ENCODE data around the gene BASP1.

BASP1 gene

DNA sequence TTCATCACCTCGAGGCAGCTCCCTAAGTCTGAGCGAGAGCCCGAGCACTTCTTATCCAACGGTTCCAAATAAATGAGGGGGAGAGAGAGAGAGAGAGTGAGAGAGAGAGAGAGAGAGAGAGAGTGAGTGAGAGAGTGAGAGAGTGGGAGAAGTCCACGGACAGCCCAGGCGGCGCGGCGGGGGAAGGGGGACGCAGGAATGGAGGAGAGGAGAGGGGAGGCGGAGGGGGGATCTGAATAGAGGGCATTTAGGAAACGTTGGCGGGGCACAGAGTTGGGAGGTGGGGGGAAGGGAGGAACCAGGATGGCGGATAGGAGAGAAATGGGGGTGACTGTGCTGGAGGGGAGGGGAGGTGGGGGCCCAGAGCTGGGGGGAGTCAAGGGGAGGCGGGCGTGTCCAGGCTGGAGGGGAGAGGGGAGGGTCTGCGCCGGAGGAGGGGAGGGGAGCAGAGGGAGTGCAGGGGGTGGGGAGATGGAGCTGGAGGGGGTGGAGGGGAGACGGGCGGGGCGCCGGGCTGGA, 398 bp upstream of the BASP1 start:
- H3K27ac ChIP-seq (ENCODE audit: low read length) = no peak overlapping the region
- H3K4me3 ChIP-seq (ENCODE audit: low read length) = peak overlapping the region; percentile 70
- H3K9ac ChIP-seq (ENCODE audit: low read length) = peak overlapping the region; percentile 39
- no peaks in the 10 kb centered on the region for H3K27me3 ChIP-seq (ENCODE audit: control insufficient read depth, insufficient read depth, low read length)
- H3K9me3 ChIP-seq (ENCODE audit: control insufficient read depth, low read depth, low read length) = no peaks in the 10 kb centered on the region
- H3K36me3 ChIP-seq (ENCODE audit: control insufficient read depth, low read depth, low read length) = no peaks in the 10 kb centered on the region
- peaks cover 39% of the 10 kb centered on the region for H3K4me1 ChIP-seq (ENCODE audit: control insufficient read depth, low read depth, low read length)

DNA sequence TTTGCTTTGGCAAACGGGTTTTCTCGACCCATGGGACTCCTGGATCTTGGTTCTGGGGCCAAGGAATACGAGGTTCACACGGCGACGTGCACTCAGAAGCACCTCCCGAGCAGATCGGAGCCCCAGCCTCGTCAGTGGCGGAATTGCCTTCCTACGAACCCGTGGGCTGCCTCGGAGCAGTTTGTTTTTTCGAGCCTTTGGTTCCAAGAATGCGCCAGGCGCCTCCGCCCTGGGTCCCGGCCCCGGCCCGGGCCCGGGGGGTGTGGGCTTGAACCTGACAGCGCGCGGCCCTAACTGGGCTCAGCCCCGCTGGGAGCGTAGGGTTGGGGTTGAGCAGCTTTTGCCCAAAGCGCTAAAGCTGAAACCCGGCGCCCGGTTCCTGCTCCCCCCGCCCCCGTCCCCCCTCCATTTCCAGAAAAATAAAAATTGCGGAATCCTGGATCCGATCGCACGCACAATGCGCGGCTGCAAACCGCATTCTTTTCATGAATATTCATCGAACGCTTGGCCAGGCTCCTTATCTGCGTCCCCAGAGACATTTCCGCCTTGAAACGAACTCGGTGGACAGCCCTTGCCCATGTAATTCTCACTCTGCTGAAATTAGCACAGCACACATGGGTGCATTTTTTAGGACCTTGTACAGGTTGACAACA, 1.0 kb downstream of the BASP1 start:
- no peaks in the 10 kb centered on the region for H3K9me3 ChIP-seq (ENCODE audit: control insufficient read depth, low read depth, low read length)
- H3K4me1 ChIP-seq (ENCODE audit: control insufficient read depth, low read depth, low read length) = peaks cover 48% of the 10 kb centered on the region
- H3K27me3 ChIP-seq (ENCODE audit: control insufficient read depth, insufficient read depth, low read length) = no peaks in the 10 kb centered on the region
- H3K27ac ChIP-seq (ENCODE audit: low read length) = peak overlapping the region; percentile 69
- no peaks in the 10 kb centered on the region for H3K36me3 ChIP-seq (ENCODE audit: control insufficient read depth, low read depth, low read length)
- peak overlapping the region; percentile 91 for H3K9ac ChIP-seq (ENCODE audit: low read length)
- H3K4me3 ChIP-seq (ENCODE audit: low read length) = peak overlapping the region; percentile 98

GRCh38 chr5:17219006-17219422, 1.6 kb downstream of the BASP1 start:
- Histone ChIP-seq H3K27me3 (ENCODE audit: control insufficient read depth, insufficient read depth, low read length) (no peaks in the 10 kb centered on the region), H3K9me3 (ENCODE audit: control insufficient read depth, low read depth, low read length) (no peaks in the 10 kb centered on the region), H3K36me3 (ENCODE audit: control insufficient read depth, low read depth, low read length) (no peaks in the 10 kb centered on the region), H3K27ac (ENCODE audit: low read length) (peak overlapping the region; percentile 69), H3K4me3 (ENCODE audit: low read length) (peak overlapping the region; percentile 98), H3K9ac (ENCODE audit: low read length) (peak overlapping the region; percentile 91), H3K4me1 (ENCODE audit: control insufficient read depth, low read depth, low read length) (peaks cover 48% of the 10 kb centered on the region)

GRCh38 chr5:17219469-17219868, 2.0 kb downstream of the BASP1 start:
- H3K9me3 ChIP-seq (ENCODE audit: control insufficient read depth, low read depth, low read length) = no peaks in the 10 kb centered on the region
- peak overlapping the region; percentile 6 for H3K27ac ChIP-seq (ENCODE audit: low read length)
- peak overlapping the region; percentile 91 for H3K9ac ChIP-seq (ENCODE audit: low read length)
- H3K36me3 ChIP-seq (ENCODE audit: control insufficient read depth, low read depth, low read length) = no peaks in the 10 kb centered on the region
- H3K4me1 ChIP-seq (ENCODE audit: control insufficient read depth, low read depth, low read length) = peaks cover 48% of the 10 kb centered on the region
- peak overlapping the region; percentile 98 for H3K4me3 ChIP-seq (ENCODE audit: low read length)
- no peaks in the 10 kb centered on the region for H3K27me3 ChIP-seq (ENCODE audit: control insufficient read depth, insufficient read depth, low read length)

DNA sequence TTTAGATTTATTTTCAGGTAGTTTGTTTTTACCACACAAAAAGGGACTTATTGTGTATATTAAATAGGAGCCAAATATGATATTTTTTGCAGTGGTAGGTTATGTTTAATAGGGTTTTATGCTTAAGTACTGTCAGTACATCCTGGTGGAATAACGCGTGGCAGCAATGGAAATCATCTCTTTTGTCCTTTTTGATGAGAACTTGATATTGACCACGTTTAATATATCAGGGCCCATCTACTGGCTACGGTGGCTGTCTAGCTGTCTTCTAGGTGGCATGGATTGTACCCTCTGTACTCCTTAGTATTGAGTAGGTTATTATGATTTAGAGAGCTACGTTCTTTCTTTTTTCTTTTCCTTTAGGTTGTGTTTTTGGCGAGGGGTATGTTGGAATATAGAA, 2.6 kb downstream of the BASP1 start:
- H3K36me3 ChIP-seq (ENCODE audit: control insufficient read depth, low read depth, low read length) = peaks cover 2% of the 10 kb centered on the region
- no peak overlapping the region for H3K27ac ChIP-seq (ENCODE audit: low read length)
- no peak overlapping the region for H3K9ac ChIP-seq (ENCODE audit: low read length)
- peaks cover 54% of the 10 kb centered on the region for H3K4me1 ChIP-seq (ENCODE audit: control insufficient read depth, low read depth, low read length)
- H3K27me3 ChIP-seq (ENCODE audit: control insufficient read depth, insufficient read depth, low read length) = no peaks in the 10 kb centered on the region
- no peak overlapping the region for H3K4me3 ChIP-seq (ENCODE audit: low read length)
- H3K9me3 ChIP-seq (ENCODE audit: control insufficient read depth, low read depth, low read length) = no peaks in the 10 kb centered on the region

DNA sequence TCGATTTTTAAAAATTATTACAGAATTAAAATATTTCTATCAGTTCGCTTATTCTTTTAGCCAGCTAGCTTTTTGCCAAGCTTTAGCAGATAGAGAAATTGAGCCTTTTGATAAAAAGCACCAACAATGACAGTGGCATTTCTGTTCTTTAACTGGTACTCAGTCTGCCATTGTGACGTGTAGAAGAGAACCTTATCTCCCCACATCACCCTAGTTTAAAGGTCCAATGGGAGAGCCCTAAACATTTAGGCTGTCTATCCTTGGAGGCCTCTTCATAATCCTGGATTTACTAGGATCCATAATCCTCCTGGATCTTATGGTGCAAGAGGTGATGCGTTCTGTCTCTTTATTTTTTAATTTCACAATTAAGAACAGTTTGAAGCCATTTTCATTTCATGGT, 3.0 kb downstream of the BASP1 start:
- H3K36me3 ChIP-seq (ENCODE audit: control insufficient read depth, low read depth, low read length) = peaks cover 2% of the 10 kb centered on the region
- H3K27ac ChIP-seq (ENCODE audit: low read length) = no peak overlapping the region
- peaks cover 58% of the 10 kb centered on the region for H3K4me1 ChIP-seq (ENCODE audit: control insufficient read depth, low read depth, low read length)
- H3K9me3 ChIP-seq (ENCODE audit: control insufficient read depth, low read depth, low read length) = no peaks in the 10 kb centered on the region
- H3K27me3 ChIP-seq (ENCODE audit: control insufficient read depth, insufficient read depth, low read length) = no peaks in the 10 kb centered on the region
- no peak overlapping the region for H3K9ac ChIP-seq (ENCODE audit: low read length)
- no peak overlapping the region for H3K4me3 ChIP-seq (ENCODE audit: low read length)

- H3K27me3 ChIP-seq (ENCODE audit: control insufficient read depth, insufficient read depth, low read length) = no peaks in the 10 kb centered on the region
- no peak overlapping the region for H3K27ac ChIP-seq (ENCODE audit: low read length)
- no peak overlapping the region for H3K4me3 ChIP-seq (ENCODE audit: low read length)
- H3K9ac ChIP-seq (ENCODE audit: low read length) = no peak overlapping the region
- peaks cover 2% of the 10 kb centered on the region for H3K36me3 ChIP-seq (ENCODE audit: control insufficient read depth, low read depth, low read length)
- H3K4me1 ChIP-seq (ENCODE audit: control insufficient read depth, low read depth, low read length) = peaks cover 59% of the 10 kb centered on the region
- H3K9me3 ChIP-seq (ENCODE audit: control insufficient read depth, low read depth, low read length) = no peaks in the 10 kb centered on the region
These were observed 4.6 kb downstream of the BASP1 start for GRCh38 chr5:17221843-17222636.

DNA sequence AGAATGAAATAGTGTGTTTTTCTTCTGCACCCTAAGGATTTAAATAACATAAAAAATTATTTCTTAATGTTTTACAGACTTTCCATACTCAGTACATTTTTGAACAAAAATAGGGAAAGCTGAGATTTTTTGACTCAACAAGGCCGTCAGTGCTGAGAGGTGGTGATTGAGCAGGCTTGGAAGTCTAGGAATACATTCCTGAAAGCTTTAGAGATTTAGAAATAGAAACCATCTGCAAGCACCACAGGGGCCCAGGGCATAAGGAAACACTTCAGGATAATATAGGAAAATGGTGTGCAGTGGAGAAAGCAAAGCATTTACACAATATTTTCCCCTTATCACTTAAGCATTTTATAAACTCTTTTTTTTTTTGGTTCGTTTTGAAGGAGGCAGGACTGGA, 5.2 kb downstream of the BASP1 start:
- H3K4me3 ChIP-seq (ENCODE audit: low read length) = peak overlapping the region; percentile 15
- peaks cover 2% of the 10 kb centered on the region for H3K36me3 ChIP-seq (ENCODE audit: control insufficient read depth, low read depth, low read length)
- peaks cover 59% of the 10 kb centered on the region for H3K4me1 ChIP-seq (ENCODE audit: control insufficient read depth, low read depth, low read length)
- no peak overlapping the region for H3K27ac ChIP-seq (ENCODE audit: low read length)
- no peaks in the 10 kb centered on the region for H3K27me3 ChIP-seq (ENCODE audit: control insufficient read depth, insufficient read depth, low read length)
- no peaks in the 10 kb centered on the region for H3K9me3 ChIP-seq (ENCODE audit: control insufficient read depth, low read depth, low read length)
- no peak overlapping the region for H3K9ac ChIP-seq (ENCODE audit: low read length)

GRCh38 chr5:17223367-17224185, 6.1 kb downstream of the BASP1 start:
- peak overlapping the region; percentile 11 for H3K27ac ChIP-seq (ENCODE audit: low read length)

DNA sequence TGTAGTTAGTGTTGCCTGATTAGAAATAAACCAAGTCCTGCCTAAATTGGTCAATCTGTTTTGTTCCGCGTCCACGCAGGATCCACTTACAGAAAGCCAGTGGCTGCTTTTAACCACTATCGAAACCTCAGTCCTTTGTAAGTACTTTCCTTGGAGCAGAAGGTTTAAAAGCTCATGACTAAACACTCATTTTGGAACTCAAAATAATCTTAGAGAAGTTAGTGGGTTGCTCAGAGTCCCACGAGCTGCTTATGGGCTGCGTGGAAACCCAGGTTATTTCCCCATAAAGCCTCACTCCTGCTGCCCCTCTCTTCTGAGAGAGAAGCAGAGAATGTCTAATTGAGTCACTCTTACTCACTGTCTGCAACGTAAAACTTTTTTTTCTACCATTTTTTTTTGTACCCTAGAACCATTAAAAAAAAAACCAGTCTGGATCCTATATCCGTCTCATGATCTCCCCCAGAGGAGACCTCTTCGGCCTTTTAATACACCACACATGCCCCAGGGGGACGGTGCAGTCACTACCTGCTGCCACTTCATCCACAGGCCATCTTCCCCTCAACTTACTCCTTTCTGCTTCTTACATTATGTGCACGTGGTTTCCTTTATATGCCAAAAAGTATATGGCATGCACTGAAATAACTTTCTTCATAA, 7.6 kb downstream of the BASP1 start:
- H3K27ac ChIP-seq (ENCODE audit: low read length) = no peak overlapping the region
- H3K4me3 ChIP-seq (ENCODE audit: low read length) = no peak overlapping the region
- no peaks in the 10 kb centered on the region for H3K9me3 ChIP-seq (ENCODE audit: control insufficient read depth, low read depth, low read length)
- H3K9ac ChIP-seq (ENCODE audit: low read length) = no peak overlapping the region
- no peaks in the 10 kb centered on the region for H3K27me3 ChIP-seq (ENCODE audit: control insufficient read depth, insufficient read depth, low read length)
- peaks cover 54% of the 10 kb centered on the region for H3K4me1 ChIP-seq (ENCODE audit: control insufficient read depth, low read depth, low read length)
- peaks cover 2% of the 10 kb centered on the region for H3K36me3 ChIP-seq (ENCODE audit: control insufficient read depth, low read depth, low read length)

More at GRCh38 chr5:17223367-17224185, 6.1 kb downstream of the BASP1 start:
- no peaks in the 10 kb centered on the region for H3K27me3 ChIP-seq (ENCODE audit: control insufficient read depth, insufficient read depth, low read length)
- no peak overlapping the region for H3K9ac ChIP-seq (ENCODE audit: low read length)
- peaks cover 61% of the 10 kb centered on the region for H3K4me1 ChIP-seq (ENCODE audit: control insufficient read depth, low read depth, low read length)
- peak overlapping the region; percentile 15 for H3K4me3 ChIP-seq (ENCODE audit: low read length)
- H3K9me3 ChIP-seq (ENCODE audit: control insufficient read depth, low read depth, low read length) = no peaks in the 10 kb centered on the region
- peaks cover 2% of the 10 kb centered on the region for H3K36me3 ChIP-seq (ENCODE audit: control insufficient read depth, low read depth, low read length)

GRCh38 chr5:17225520-17225919, 8.1 kb downstream of the BASP1 start:
- Histone ChIP-seq H3K27me3 (ENCODE audit: control insufficient read depth, insufficient read depth, low read length) (no peaks in the 10 kb centered on the region), H3K9me3 (ENCODE audit: control insufficient read depth, low read depth, low read length) (no peaks in the 10 kb centered on the region), H3K4me1 (ENCODE audit: control insufficient read depth, low read depth, low read length) (peaks cover 52% of the 10 kb centered on the region), H3K9ac (ENCODE audit: low read length) (no peak overlapping the region), H3K27ac (ENCODE audit: low read length) (no peak overlapping the region), H3K4me3 (ENCODE audit: low read length) (no peak overlapping the region), H3K36me3 (ENCODE audit: control insufficient read depth, low read depth, low read length) (peaks cover 2% of the 10 kb centered on the region)
